ENCODE data around the gene PKD1.

PKD1 gene

DNA sequence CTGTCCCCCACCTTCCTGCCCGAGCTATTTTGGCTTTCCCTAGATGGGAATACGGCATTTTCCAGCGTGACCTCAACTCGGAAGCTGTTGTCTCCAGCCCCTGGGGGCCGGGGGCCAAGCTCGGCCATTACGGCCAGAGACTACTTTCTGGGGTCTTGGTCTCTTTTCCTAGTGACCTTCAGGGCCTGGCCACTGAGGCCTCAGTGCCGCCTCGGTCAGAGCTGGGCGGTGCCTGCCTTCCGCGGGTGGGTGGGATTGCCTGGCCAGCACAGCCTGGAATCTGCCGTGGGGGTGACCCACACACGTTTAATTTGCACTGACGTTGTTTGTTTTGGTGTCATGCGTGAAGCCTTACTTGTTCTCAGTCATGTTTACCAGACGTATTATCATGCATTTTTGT is 58.7 kb downstream of the PKD1 start:
- H3K9me3 ChIP-seq (ENCODE audit: control insufficient read depth, low read length): no peaks in the 10 kb centered on the region
- H3K9ac ChIP-seq (ENCODE audit: low read length): no peak overlapping the region
- peaks cover 6% of the 10 kb centered on the region for H3K4me1 ChIP-seq (ENCODE audit: control insufficient read depth, insufficient read depth, low read length)
- no peaks in the 10 kb centered on the region for H3K27me3 ChIP-seq (ENCODE audit: control insufficient read depth, insufficient read depth, low read length)
- H3K4me3 ChIP-seq (ENCODE audit: low read length): no peak overlapping the region
- H3K36me3 ChIP-seq (ENCODE audit: control insufficient read depth, insufficient read depth, low read length): peaks cover 17% of the 10 kb centered on the region

GRCh38 chr16:2076072-2076865 is 59.4 kb downstream of the PKD1 start:
- H3K27me3 ChIP-seq (ENCODE audit: control insufficient read depth, insufficient read depth, low read length): no peaks in the 10 kb centered on the region
- no peak overlapping the region for H3K4me3 ChIP-seq (ENCODE audit: low read length)
- peaks cover 17% of the 10 kb centered on the region for H3K36me3 ChIP-seq (ENCODE audit: control insufficient read depth, insufficient read depth, low read length)
- no peak overlapping the region for H3K9ac ChIP-seq (ENCODE audit: low read length)
- peaks cover under 1% of the 10 kb centered on the region for H3K4me1 ChIP-seq (ENCODE audit: control insufficient read depth, insufficient read depth, low read length)
- H3K9me3 ChIP-seq (ENCODE audit: control insufficient read depth, low read length): no peaks in the 10 kb centered on the region

DNA sequence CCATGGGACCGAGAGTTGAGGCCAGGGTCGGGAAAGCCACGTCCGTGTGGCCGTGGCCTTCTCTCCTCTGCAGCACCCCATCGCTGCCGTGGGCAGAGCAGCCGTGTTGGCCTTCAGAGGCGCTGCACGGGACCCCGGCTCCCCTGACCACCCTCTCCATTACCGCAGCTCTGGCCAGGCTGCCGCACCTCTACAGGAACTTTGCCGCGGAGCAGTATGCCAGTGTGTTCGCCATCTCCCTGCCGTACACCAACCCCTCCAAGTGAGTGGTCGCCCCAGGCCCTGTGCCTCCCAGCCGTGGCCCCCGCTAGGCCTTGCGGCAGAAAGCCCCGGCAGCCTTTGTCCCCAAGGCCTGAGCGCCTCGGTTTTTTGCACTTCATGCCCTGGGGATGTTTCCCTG is 60.1 kb downstream of the PKD1 start:
- Histone ChIP-seq H3K9me3 (ENCODE audit: control insufficient read depth, low read length) (no peaks in the 10 kb centered on the region), H3K4me1 (ENCODE audit: control insufficient read depth, insufficient read depth, low read length) (no peaks in the 10 kb centered on the region), H3K27me3 (ENCODE audit: control insufficient read depth, insufficient read depth, low read length) (no peaks in the 10 kb centered on the region), H3K36me3 (ENCODE audit: control insufficient read depth, insufficient read depth, low read length) (peaks cover 17% of the 10 kb centered on the region), H3K9ac (ENCODE audit: low read length) (no peak overlapping the region), H3K4me3 (ENCODE audit: low read length) (no peak overlapping the region)

DNA sequence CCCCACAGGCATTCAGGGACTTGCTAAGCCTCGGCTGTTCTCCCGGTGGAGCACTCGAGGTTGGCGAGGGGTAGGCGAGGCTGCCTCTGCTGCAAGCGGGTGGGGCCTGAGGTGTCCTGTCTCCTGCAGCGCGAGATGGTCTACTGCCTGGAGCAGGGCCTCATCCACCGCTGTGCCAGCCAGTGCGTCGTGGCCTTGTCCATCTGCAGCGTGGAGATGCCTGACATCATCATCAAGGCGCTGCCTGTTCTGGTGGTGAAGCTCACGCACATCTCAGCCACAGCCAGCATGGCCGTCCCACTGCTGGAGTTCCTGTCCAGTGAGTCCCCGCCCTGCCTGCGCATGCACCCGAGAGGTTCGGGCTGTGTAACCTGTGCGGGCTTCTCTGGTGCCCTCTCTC is 61.6 kb downstream of the PKD1 start:
- peaks cover 17% of the 10 kb centered on the region for H3K36me3 ChIP-seq (ENCODE audit: control insufficient read depth, insufficient read depth, low read length)
- no peaks in the 10 kb centered on the region for H3K27me3 ChIP-seq (ENCODE audit: control insufficient read depth, insufficient read depth, low read length)
- H3K4me1 ChIP-seq (ENCODE audit: control insufficient read depth, insufficient read depth, low read length): no peaks in the 10 kb centered on the region
- no peak overlapping the region for H3K4me3 ChIP-seq (ENCODE audit: low read length)
- H3K9ac ChIP-seq (ENCODE audit: low read length): no peak overlapping the region
- H3K9me3 ChIP-seq (ENCODE audit: control insufficient read depth, low read length): no peaks in the 10 kb centered on the region

DNA sequence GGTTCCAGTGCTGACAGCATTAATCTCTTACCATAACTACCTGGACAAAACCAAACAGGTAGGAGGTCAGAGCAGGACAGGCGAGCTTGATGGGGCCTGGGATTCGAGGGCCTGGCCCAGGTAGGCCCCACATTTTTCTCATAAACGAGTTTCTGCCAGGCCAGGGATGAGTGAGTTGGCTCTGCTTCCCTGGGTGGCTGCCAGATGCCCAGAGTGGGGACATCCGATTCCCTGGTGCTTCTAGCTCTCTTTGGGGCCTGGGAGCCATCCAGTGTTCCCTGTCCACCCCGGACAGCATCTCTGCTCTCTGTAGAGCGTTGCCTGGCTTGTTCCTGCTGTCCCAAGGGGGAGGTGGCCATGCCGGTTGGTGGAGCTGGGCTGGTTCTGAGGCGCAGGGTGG is 62.8 kb downstream of the PKD1 start:
- Histone ChIP-seq H3K4me3 (ENCODE audit: low read length) (no peak overlapping the region), H3K36me3 (ENCODE audit: control insufficient read depth, insufficient read depth, low read length) (peaks cover 17% of the 10 kb centered on the region), H3K9ac (ENCODE audit: low read length) (no peak overlapping the region), H3K9me3 (ENCODE audit: control insufficient read depth, low read length) (no peaks in the 10 kb centered on the region), H3K4me1 (ENCODE audit: control insufficient read depth, insufficient read depth, low read length) (no peaks in the 10 kb centered on the region), H3K27me3 (ENCODE audit: control insufficient read depth, insufficient read depth, low read length) (no peaks in the 10 kb centered on the region)

- Histone ChIP-seq H3K4me1 (ENCODE audit: control insufficient read depth, insufficient read depth, low read length) (no peaks in the 10 kb centered on the region), H3K9me3 (ENCODE audit: control insufficient read depth, low read length) (no peaks in the 10 kb centered on the region), H3K36me3 (ENCODE audit: control insufficient read depth, insufficient read depth, low read length) (peaks cover 11% of the 10 kb centered on the region), H3K27me3 (ENCODE audit: control insufficient read depth, insufficient read depth, low read length) (no peaks in the 10 kb centered on the region), H3K4me3 (ENCODE audit: low read length) (no peak overlapping the region), H3K9ac (ENCODE audit: low read length) (no peak overlapping the region)
Measured at GRCh38 chr16:2071454-2072202, 64.1 kb downstream of the PKD1 start.

DNA sequence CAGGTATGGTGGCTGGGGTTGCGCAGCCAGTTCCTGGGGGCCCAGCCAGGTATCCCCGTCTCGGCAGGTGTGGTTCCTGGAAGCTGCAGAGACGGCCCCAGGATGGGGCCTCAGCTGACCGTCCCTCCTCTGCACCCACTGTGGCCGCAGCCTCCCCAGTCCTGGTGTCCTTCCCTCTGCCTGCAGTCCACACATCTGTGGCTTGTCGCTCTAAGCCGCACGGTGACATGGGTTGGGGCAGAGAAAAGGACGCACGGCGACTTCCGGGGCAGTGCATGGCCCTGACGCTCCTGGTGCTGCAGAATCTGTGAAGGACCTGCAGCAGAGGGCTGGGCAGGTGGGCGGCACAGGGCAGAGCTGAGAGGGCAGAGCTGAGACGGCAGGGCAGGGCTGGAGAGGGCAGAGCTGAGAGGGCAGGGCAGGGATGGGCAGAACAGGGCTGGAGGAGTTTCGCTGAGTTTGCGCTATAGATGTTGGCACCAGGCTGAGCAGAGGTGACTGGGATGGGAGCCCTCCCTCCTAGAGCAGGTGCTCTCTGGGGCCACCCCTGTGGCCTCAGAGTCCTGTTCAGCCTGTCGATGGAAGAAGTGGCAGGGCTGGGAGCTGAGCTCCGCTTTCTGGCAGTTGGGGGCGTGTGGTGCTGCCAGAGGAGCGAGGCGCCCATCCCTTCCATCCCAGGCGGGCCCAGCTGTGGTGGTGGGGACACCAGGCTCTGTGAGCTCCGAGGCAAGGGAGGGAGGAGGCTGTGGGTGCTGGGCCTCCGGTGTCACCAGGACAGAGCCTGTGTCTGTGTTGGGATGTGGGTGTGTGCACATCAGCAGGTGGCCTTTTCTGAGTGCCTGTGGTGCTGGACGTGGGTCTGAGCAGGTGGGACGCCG is 64.9 kb downstream of the PKD1 start:
- peaks cover 14% of the 10 kb centered on the region for H3K36me3 ChIP-seq (ENCODE audit: control insufficient read depth, insufficient read depth, low read length)
- H3K27me3 ChIP-seq (ENCODE audit: control insufficient read depth, insufficient read depth, low read length): no peaks in the 10 kb centered on the region
- no peaks in the 10 kb centered on the region for H3K9me3 ChIP-seq (ENCODE audit: control insufficient read depth, low read length)
- no peak overlapping the region for H3K4me3 ChIP-seq (ENCODE audit: low read length)
- H3K4me1 ChIP-seq (ENCODE audit: control insufficient read depth, insufficient read depth, low read length): no peaks in the 10 kb centered on the region
- H3K9ac ChIP-seq (ENCODE audit: low read length): no peak overlapping the region

DNA sequence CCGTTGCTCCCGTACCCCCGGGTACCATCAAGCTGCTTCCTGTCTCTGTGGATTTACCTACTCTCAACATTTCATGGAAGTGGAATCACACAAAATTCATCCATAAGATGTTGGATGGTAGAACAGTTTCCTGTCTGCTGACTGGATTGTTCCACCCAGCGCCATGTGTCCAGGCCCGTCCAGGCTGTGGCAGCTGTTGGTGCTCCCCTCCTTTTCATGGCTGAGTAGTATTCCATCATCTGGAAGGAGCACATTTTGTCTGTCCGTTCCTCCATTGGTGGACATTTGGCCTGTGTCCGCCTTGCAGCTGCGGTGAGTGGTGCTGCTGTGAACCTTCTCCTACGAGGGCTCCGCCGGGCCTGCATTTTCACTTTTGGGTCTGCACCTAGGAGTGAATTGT is 69.6 kb downstream of the PKD1 start:
- Histone ChIP-seq H3K27me3 (ENCODE audit: control insufficient read depth, insufficient read depth, low read length) (no peaks in the 10 kb centered on the region), H3K36me3 (ENCODE audit: control insufficient read depth, insufficient read depth, low read length) (peaks cover 11% of the 10 kb centered on the region), H3K9ac (ENCODE audit: low read length) (no peak overlapping the region), H3K4me3 (ENCODE audit: low read length) (no peak overlapping the region), H3K4me1 (ENCODE audit: control insufficient read depth, insufficient read depth, low read length) (no peaks in the 10 kb centered on the region), H3K9me3 (ENCODE audit: control insufficient read depth, low read length) (no peaks in the 10 kb centered on the region)

GRCh38 chr16:2064368-2064945 is 71.2 kb downstream of the PKD1 start:
- Histone ChIP-seq H3K36me3 (ENCODE audit: control insufficient read depth, insufficient read depth, low read length) (peaks cover 11% of the 10 kb centered on the region), H3K9ac (ENCODE audit: low read length) (no peak overlapping the region), H3K4me3 (ENCODE audit: low read length) (no peak overlapping the region), H3K4me1 (ENCODE audit: control insufficient read depth, insufficient read depth, low read length) (no peaks in the 10 kb centered on the region), H3K9me3 (ENCODE audit: control insufficient read depth, low read length) (no peaks in the 10 kb centered on the region), H3K27me3 (ENCODE audit: control insufficient read depth, insufficient read depth, low read length) (no peaks in the 10 kb centered on the region)

GRCh38 chr16:2063861-2064260 is 71.8 kb downstream of the PKD1 start:
- Histone ChIP-seq H3K27me3 (ENCODE audit: control insufficient read depth, insufficient read depth, low read length) (no peaks in the 10 kb centered on the region), H3K4me1 (ENCODE audit: control insufficient read depth, insufficient read depth, low read length) (no peaks in the 10 kb centered on the region), H3K9me3 (ENCODE audit: control insufficient read depth, low read length) (no peaks in the 10 kb centered on the region), H3K36me3 (ENCODE audit: control insufficient read depth, insufficient read depth, low read length) (peaks cover 11% of the 10 kb centered on the region), H3K4me3 (ENCODE audit: low read length) (no peak overlapping the region), H3K9ac (ENCODE audit: low read length) (no peak overlapping the region)

- H3K4me1 ChIP-seq (ENCODE audit: control insufficient read depth, insufficient read depth, low read length): no peaks in the 10 kb centered on the region
- no peak overlapping the region for H3K4me3 ChIP-seq (ENCODE audit: low read length)
- no peaks in the 10 kb centered on the region for H3K27me3 ChIP-seq (ENCODE audit: control insufficient read depth, insufficient read depth, low read length)
- no peak overlapping the region for H3K9ac ChIP-seq (ENCODE audit: low read length)
- H3K9me3 ChIP-seq (ENCODE audit: control insufficient read depth, low read length): no peaks in the 10 kb centered on the region
- peaks cover 11% of the 10 kb centered on the region for H3K36me3 ChIP-seq (ENCODE audit: control insufficient read depth, insufficient read depth, low read length)
Measured at GRCh38 chr16:2062801-2063200, 72.9 kb downstream of the PKD1 start.

All from mucosa of stomach (tissue), 1 donor.